HCEC 1CT (cell line): ENCODE data around the gene RERE.

Experiments
- DNase-seq: peaks from one replicate; pipeline ENCODE4 v3.0.0-alpha.2; 2017

The RERE gene

DNA sequence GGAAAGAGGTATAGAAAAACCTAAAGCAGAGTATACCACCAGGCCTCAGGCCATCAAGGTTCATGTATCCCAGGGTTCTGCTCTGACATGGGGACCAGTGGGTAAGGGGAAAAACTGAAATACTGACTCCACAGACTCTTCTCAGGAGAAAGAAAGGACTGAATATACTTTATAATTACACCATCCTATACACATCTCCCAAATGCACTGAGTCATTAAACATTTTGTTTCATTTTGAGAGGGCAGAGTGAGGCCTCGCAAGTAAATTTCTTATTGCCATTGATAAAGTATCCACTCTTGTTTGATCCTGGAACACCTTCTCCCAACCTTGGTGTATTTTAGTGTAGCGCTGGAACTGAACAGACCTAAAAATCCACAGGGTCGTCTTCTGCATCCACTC lies 251.6 kb downstream of the RERE start:
- DNase-seq = no peak

GRCh38 chr1:8563944-8564537 lies 253.4 kb downstream of the RERE start:
- DNase-seq = no peak

GRCh38 chr1:8562881-8563865 lies 254.3 kb downstream of the RERE start:
- DNase-seq = peak; percentile 43

- DNase-seq = no peak
Observed at GRCh38 chr1:8562222-8562621, 255.2 kb downstream of the RERE start.

DNA sequence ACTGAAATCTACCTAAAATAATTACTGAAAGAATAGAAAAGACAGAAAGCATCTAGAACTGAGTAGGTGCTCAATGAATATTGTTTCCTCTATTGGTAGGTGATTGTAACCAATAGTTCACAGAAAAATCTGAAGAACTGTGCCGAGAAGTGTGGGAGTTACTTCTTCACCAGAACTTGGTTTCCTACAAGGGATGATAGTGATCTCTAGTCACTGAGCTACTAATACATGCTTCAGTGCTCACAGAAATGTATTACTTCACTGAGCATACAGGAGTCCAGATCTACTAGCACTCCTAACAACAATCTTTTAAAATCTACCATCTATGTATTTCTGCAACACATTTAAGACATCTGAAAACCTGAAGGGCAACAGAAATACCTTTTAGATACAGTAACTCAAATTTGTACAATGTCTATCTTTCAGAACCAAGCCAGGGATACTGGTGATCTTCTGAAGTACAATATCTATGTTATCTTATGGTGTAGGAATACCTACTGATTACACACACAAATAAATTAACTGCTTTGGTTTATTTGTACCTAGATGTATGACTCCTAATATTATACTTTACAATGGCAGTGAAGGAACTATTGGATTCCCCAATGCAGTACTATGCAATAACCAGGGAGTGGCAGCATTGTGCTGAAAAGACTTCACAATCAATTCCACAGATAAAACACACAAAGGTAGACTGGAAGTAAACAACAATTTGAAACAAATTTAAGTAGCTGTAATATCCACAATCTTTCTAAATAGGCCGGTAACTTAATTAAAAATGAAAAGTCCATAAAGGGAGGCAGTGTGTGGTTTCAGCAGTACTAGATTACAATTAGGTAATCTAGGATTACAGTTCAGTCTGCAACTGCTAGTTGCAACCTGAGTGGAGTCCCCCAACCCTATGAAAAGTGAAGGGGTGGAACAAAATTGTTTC lies 256.6 kb downstream of the RERE start:
- peak; percentile 50 for DNase-seq

GRCh38 chr1:8560035-8560434 lies 257.4 kb downstream of the RERE start:
- DNase-seq = no peak

GRCh38 chr1:8555582-8555981 lies 261.9 kb downstream of the RERE start:
- DNase-seq = no peak

GRCh38 chr1:8554956-8555534 lies 262.4 kb downstream of the RERE start:
- DNase-seq = peak; percentile 46

GRCh38 chr1:8552820-8553397 lies 264.5 kb downstream of the RERE start:
- DNase-seq = no peak

GRCh38 chr1:8551613-8552489 lies 265.6 kb downstream of the RERE start:
- DNase-seq = no peak

DNA sequence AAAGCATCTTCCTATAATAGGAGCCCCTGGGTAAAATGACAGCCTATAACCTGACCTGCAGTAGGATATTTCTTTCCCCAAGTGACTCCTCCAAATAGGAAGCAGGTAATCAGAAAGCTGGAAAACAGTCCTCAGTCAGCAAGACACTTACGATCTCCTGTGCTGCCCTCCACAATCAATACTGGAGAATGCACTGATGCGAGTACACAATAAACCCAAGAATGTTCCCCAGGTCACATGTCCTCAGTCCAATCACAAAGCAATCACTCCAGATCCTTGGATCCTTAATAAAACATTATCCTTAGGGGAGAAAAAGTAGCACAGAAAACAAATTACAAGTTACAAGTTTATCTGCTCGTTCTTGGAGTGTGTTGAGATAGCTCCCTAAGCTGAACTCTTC lies 266.4 kb downstream of the RERE start:
- DNase-seq = no peak

- no peak for DNase-seq
Observed at GRCh38 chr1:8547791-8548190, 269.6 kb downstream of the RERE start.

DNA sequence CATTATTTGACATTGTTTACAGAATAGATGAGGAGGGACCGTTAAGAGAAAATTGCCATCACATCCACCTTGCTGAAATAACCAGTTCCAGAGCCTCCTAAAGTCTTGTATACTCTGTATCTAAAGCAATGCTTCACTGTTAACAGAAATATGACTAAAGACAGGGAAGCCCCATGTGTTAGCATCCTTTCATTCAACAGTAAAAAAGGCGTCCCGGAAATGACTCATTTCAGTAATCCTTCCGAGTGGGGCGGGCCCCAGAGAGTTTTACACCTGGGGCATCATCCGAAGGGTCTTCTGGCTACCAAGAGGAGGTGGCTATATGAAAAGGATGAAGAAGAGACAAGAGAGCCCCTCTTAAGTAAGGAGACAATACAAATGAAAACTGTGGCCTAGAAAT lies 272.4 kb downstream of the RERE start:
- DNase-seq = no peak

- DNase-seq = no peak
Observed at GRCh38 chr1:8544644-8545043, 272.8 kb downstream of the RERE start.

- DNase-seq = no peak
Observed at GRCh38 chr1:8543965-8544364, 273.5 kb downstream of the RERE start.

GRCh38 chr1:8541961-8542521 lies 275.4 kb downstream of the RERE start:
- peak; percentile 59 for DNase-seq

DNA sequence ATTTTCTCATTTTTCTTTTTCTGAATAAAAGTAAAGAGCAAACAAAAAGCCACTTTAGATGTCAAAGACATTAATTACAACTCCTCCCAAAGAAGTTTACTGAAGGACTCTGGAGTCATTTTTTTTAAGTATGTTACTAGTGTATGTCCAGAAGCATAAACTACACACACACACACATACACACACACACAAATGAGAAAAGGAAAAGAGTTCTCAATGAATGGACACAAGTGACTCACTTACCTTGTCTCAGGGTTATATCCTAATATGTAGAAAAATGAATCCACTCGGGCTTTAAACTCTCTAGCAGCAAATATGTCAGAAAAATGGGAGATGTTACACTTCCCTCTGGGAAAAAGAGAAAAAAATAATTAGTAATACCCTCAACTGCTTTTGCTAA lies 276.5 kb downstream of the RERE start:
- DNase-seq = peak; percentile 51

- DNase-seq = peak; percentile 95
Observed at GRCh38 chr1:8540261-8540941, 277.0 kb downstream of the RERE start.

DNA sequence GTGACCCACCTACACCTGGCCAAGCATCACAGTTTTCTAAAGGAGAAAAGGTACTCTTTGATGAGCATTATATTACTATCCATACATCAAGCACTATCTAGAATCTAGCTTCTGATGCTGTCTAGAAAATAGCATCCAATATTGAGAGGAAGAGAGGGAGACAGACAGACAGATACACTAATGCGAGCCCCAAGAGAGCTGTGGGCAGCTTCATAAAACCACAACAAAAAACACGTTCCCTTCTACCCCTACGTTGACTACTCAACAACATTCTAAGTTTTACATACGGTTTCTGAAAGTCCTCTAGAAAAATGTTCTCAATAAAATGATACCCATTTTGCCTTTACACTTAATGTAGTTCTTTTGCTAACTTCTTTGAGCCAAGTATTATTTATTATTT lies 277.8 kb downstream of the RERE start:
- no peak for DNase-seq

GRCh38 chr1:8538502-8538901 lies 278.9 kb downstream of the RERE start:
- DNase-seq = no peak
